Urothelium cell line (cell line): ENCODE data around the gene MRAS.
"Not testable (repeated sequence)": the region's sequence is repeated elsewhere in the genome, so short reads cannot be mapped to it uniquely, and the experiment has no call there.

ENCODE experiments used
- DNase-seq: peaks from one replicate; pipeline ENCODE4 v3.0.0; 2011; ENCODE audit warnings: low spot score, mixed read lengths
- FAIRE-seq: peaks from 2 replicates; lab custom pipeline; 2011; peaks lifted over from hg19 to GRCh38; lab: Jason Lieb, UNC

The MRAS gene

GRCh38 chr3:138366006-138366759 is 17.8 kb downstream of the MRAS start:
- FAIRE-seq, result no peak
- no peak for DNase-seq

GRCh38 chr3:138367326-138367850 is 19.0 kb downstream of the MRAS start:
- FAIRE-seq (no peak), DNase-seq (no peak)

GRCh38 chr3:138367911-138368310 is 19.5 kb downstream of the MRAS start:
- DNase-seq, result no peak
- FAIRE-seq, result no peak

- DNase-seq (no peak), FAIRE-seq (no peak)
Measured at GRCh38 chr3:138369151-138369900, 20.9 kb downstream of the MRAS start.

- DNase-seq (no peak), FAIRE-seq (no peak)
Measured at GRCh38 chr3:138370321-138370720, 21.9 kb downstream of the MRAS start.

- DNase-seq (no peak), FAIRE-seq (no peak)
Measured at GRCh38 chr3:138371070-138371965, 22.9 kb downstream of the MRAS start.

GRCh38 chr3:138373087-138373735 is 24.8 kb downstream of the MRAS start:
- DNase-seq (no peak), FAIRE-seq (no peak)

GRCh38 chr3:138373736-138374094 is 25.3 kb downstream of the MRAS start:
- FAIRE-seq, result no peak

GRCh38 chr3:138374573-138375134 is 26.3 kb downstream of the MRAS start:
- FAIRE-seq (no peak), DNase-seq (no peak)

More at GRCh38 chr3:138373736-138374094, 25.3 kb downstream of the MRAS start:
- DNase-seq, result no peak

- DNase-seq, result no peak
- no peak for FAIRE-seq
Measured at GRCh38 chr3:138375447-138375846, 27.1 kb downstream of the MRAS start.

GRCh38 chr3:138376663-138377062 is 28.3 kb downstream of the MRAS start:
- no peak for FAIRE-seq
- no peak for DNase-seq

- not testable (repeated sequence) for DNase-seq, FAIRE-seq
Measured at GRCh38 chr3:138377212-138377611, 28.8 kb downstream of the MRAS start.

GRCh38 chr3:138377804-138378203 is 29.4 kb downstream of the MRAS start:
- no peak for DNase-seq
- FAIRE-seq, result no peak

- DNase-seq, result no peak
- no peak for FAIRE-seq
Measured at GRCh38 chr3:138378331-138378730, 30.0 kb downstream of the MRAS start.

GRCh38 chr3:138378990-138379389 is 30.6 kb downstream of the MRAS start:
- FAIRE-seq, result no peak
- DNase-seq, result no peak

GRCh38 chr3:138381413-138381901 is 33.1 kb downstream of the MRAS start:
- DNase-seq (peak; percentile 13), FAIRE-seq (no peak)

GRCh38 chr3:138381950-138382715 is 33.8 kb downstream of the MRAS start:
- FAIRE-seq, result no peak
- peak; percentile 12 for DNase-seq

- no peak for DNase-seq
- no peak for FAIRE-seq
Measured at GRCh38 chr3:138383715-138384465, 35.5 kb downstream of the MRAS start.

GRCh38 chr3:138384531-138384930 is 36.2 kb downstream of the MRAS start:
- no peak for FAIRE-seq
- peak; percentile 8 for DNase-seq
